Left ventricle myocardium superior (tissue), 1 donor: ENCODE measurements around the gene MDFIC. TPM values are rescaled to one million over a fixed set of nuclear protein-coding genes. Genes with fewer than 3 reads are reported as not detected.
A peak's percentile ranks its signal among the peaks of the same experiment; 100 is the strongest.

Experiments
- ATAC-seq: fragments of 200-7000 bp; cut with Tn5 transposase; one replicate; pipeline ENCODE4 v1.9.1; 2020; ENCODE audit warnings: mild to moderate bottlenecking, moderate library complexity
- DNase-seq: peaks from one replicate; pipeline ENCODE4 v3.0.0-alpha.2; 2020
- intact Hi-C: fragments of 100-400 bp; cut with micrococcal nuclease; formaldehyde crosslinking; loops from one replicate; pipeline ENCODE4 v1.11.0; 2022
- total RNA-seq: library from RNA; stranded (reverse); fragmentation: NEBNext Ultra II Directional; extraction: Animal tissue kit (Norgen Biotek cat#: 25700); gene quantifications from one replicate; pipeline ENCODE4 v1.2.1, GENCODE V29; 2021
- donor health status: DM: no; HTN: yes; CAD: no; lungs with severe emphysema.

MDFIC gene
- total RNA-seq, 1 donor from 2014 or later, result 19.9 TPM

GRCh38 chr7:115019882-115020605 lies 98.2 kb downstream of the MDFIC start:
- no peak for ATAC-seq
- intact Hi-C loops, result no loop called here

GRCh38 chr7:115023219-115023618 lies 101.3 kb downstream of the MDFIC start:
- DNase-seq, result no peak
- ATAC-seq, result no peak
- intact Hi-C loops, result no loop called here

More at GRCh38 chr7:115019882-115020605, 98.2 kb downstream of the MDFIC start:
- no peak for DNase-seq

GRCh38 chr7:115024276-115024675 lies 102.4 kb downstream of the MDFIC start:
- DNase-seq, result no peak
- no peak for ATAC-seq
- intact Hi-C loops, result no loop called here

- intact Hi-C loops, result no loop called here
These were observed 111.1 kb downstream of the MDFIC start for GRCh38 chr7:115032715-115033703.

GRCh38 chr7:115033917-115034459 lies 112.1 kb downstream of the MDFIC start:
- intact Hi-C loops, result no loop called here
- ATAC-seq (no peak), DNase-seq (no peak)

More at GRCh38 chr7:115032715-115033703, 111.1 kb downstream of the MDFIC start:
- DNase-seq (no peak), ATAC-seq (no peak)

- DNase-seq, result no peak
- no peak for ATAC-seq
- intact Hi-C loops, result no loop called here
These were observed 112.6 kb downstream of the MDFIC start for GRCh38 chr7:115034515-115034914.

GRCh38 chr7:115037128-115037802 lies 115.4 kb downstream of the MDFIC start:
- DNase-seq (no peak), ATAC-seq (no peak)
- intact Hi-C loops, result no loop called here

GRCh38 chr7:115038158-115038557 lies 116.3 kb downstream of the MDFIC start:
- DNase-seq, result no peak
- no peak for ATAC-seq
- intact Hi-C loops, result no loop called here

GRCh38 chr7:115040057-115040456 lies 118.2 kb downstream of the MDFIC start:
- DNase-seq (no peak), ATAC-seq (no peak)
- intact Hi-C loops, result no loop called here

- intact Hi-C loops, result no loop called here
- no peak for DNase-seq
These were observed 118.6 kb downstream of the MDFIC start for GRCh38 chr7:115040495-115040894.

GRCh38 chr7:115042596-115042995 lies 120.7 kb downstream of the MDFIC start:
- intact Hi-C loops, result no loop called here
- no peak for ATAC-seq

More at GRCh38 chr7:115040495-115040894, 118.6 kb downstream of the MDFIC start:
- ATAC-seq, result no peak

GRCh38 chr7:115043605-115044004 lies 121.7 kb downstream of the MDFIC start:
- DNase-seq, result no peak
- no peak for ATAC-seq
- intact Hi-C loops, result no loop called here

More at GRCh38 chr7:115042596-115042995, 120.7 kb downstream of the MDFIC start:
- no peak for DNase-seq

- ATAC-seq (no peak), DNase-seq (no peak)
These were observed 122.3 kb downstream of the MDFIC start for GRCh38 chr7:115044224-115044623.

GRCh38 chr7:115047958-115048720 lies 126.2 kb downstream of the MDFIC start:
- intact Hi-C loops, result no loop called here
- no peak for DNase-seq
- ATAC-seq, result no peak

More at GRCh38 chr7:115044224-115044623, 122.3 kb downstream of the MDFIC start:
- intact Hi-C loops, result no loop called here

GRCh38 chr7:115052706-115053105 lies 130.8 kb downstream of the MDFIC start:
- ATAC-seq (no peak), DNase-seq (no peak)
- intact Hi-C loops, result no loop called here

GRCh38 chr7:115054478-115055065 lies 132.7 kb downstream of the MDFIC start:
- no peak for DNase-seq
- intact Hi-C loops, result no loop called here
- peak; percentile 67 for ATAC-seq

GRCh38 chr7:115056019-115056418 lies 134.1 kb downstream of the MDFIC start:
- intact Hi-C loops, result no loop called here
- DNase-seq (no peak), ATAC-seq (no peak)

GRCh38 chr7:115058726-115059125 lies 136.8 kb downstream of the MDFIC start:
- intact Hi-C loops, result no loop called here
- ATAC-seq (peak; percentile 38), DNase-seq (no peak)
